GM12864 (cell line): Measurements from ENCODE around the gene ALK.

Source experiments
- DNase-seq: peaks from one replicate; pipeline ENCODE4 v3.0.0-alpha.2; 2011; ENCODE audit warnings: low read depth
- H3K4me3 ChIP-seq: 2 replicates; pipeline ENCODE4 v1.5.1; 2011; ENCODE audit warnings: mild to moderate bottlenecking, low read depth, low read length, control low read depth
- CTCF ChIP-seq: IDR thresholded peaks from 2 replicates; pipeline ENCODE4 v1.5.1; 2011; ENCODE audit warnings: low read depth, mild to moderate bottlenecking, moderate library complexity, low read length, control low read depth, inconsistent platforms; ENCODE audit errors: missing control alignments

The ALK gene

DNA sequence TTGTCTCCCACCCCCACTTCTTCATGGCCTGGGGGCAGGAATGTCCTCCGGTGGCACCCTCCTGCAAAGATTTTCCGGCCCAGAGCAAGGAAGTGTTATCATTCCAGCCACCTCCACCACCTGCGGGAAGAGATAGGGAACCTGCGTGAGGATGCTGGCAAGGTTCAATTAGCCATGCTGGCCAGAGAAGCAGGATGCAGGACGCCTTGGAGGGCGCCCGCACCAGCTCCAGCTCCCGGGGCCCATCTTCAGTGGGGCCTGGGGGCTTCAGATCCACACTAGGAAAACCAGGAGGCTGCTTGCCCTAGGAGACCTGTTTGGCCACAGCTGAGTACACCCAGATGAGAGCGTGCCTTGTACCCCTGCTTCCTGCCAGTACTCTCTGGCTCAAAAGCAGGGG, 692.4 kb downstream of the ALK start:
- no peak for DNase-seq
- no peak for TF ChIP-seq CTCF

GRCh38 chr2:29227935-29228675, 693.3 kb downstream of the ALK start:
- DNase-seq: no peak
- TF ChIP-seq CTCF: no peak
- H3K4me3 ChIP-seq: no peak overlapping the region

More for the DNA sequence above, 692.4 kb downstream of the ALK start:
- no peak overlapping the region for H3K4me3 ChIP-seq

- no peak overlapping the region for H3K4me3 ChIP-seq
- no peak for TF ChIP-seq CTCF
- no peak for DNase-seq
Measured at GRCh38 chr2:29226808-29227207, 694.6 kb downstream of the ALK start.

DNA sequence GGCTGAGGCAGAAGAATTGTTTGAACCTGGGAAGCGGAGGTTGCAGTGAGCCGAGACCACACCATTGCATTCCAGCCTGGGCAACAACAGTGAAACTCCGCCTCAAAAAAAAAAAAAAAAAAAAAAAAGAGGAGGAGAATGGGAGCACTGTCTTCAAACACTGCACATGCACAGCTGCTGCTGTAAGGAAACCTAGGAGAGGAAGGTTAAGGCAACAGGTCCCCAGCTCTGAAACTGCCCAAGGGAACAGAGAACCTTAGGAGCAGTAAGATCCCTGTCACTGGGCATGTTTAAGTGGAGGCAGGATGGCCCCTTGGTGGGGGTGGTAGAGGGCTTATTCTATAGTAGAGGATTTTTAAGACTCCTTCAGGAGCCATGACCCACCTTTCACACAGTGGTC, 695.0 kb downstream of the ALK start:
- TF ChIP-seq CTCF: no peak
- no peak overlapping the region for H3K4me3 ChIP-seq
- DNase-seq: no peak

DNA sequence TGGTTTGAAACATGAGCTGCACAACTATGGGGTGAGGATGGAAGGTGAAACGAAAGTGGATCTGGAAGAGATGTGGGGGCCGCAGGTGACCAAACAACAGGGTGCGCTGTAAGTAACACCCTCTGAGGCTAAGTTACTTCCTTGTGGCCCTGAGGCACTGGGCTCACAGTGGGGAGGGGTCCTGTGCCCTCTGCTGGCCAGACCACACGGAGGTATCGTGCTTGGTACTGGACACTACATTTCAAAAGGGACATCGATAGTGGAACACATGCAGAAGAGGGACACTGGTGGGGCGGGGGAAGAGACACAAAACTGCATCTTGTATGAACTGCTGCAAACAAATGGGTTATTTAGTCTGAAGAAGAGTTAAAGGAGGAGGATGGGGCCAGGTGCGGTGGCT, 695.6 kb downstream of the ALK start:
- no peak overlapping the region for H3K4me3 ChIP-seq
- no peak for TF ChIP-seq CTCF
- no peak for DNase-seq

- no peak for DNase-seq
Measured at GRCh38 chr2:29224693-29225551, 696.5 kb downstream of the ALK start.

More at GRCh38 chr2:29224693-29225551, 696.5 kb downstream of the ALK start:
- no peak for TF ChIP-seq CTCF
- no peak overlapping the region for H3K4me3 ChIP-seq
